Panc1 (cell line): ENCODE results near the gene TNFAIP3. TPM values are rescaled to one million over a fixed set of nuclear protein-coding genes. Genes with fewer than 3 reads are reported as not detected.

ENCODE experiments used
- ATAC-seq: fragments of 200-7000 bp; cut with Tn5 transposase; 2 replicates; pipeline ENCODE4 v1.9.1; 2020; ENCODE audit warnings: mild to moderate bottlenecking, moderate library complexity
- BruUV-seq: library from RNA; stranded (reverse); fragments of 400-500 nt; replicated peaks from 2 replicates; lab custom pipeline; 2021; lab: Mats Ljungman, UMichigan
- CTCF ChIA-PET: fragments of 300-600 bp; sonication (Branson Sonifier 250); formaldehyde crosslinking; loops from one replicate; lab custom pipeline; 2022; ENCODE audit warnings: antibody characterized with exemption; lab: Charles Lee
- POLR2A ChIA-PET: fragments of 300-600 bp; sonication (Branson Sonifier 250); formaldehyde crosslinking; loops from one replicate; lab custom pipeline; 2022; ENCODE audit warnings: antibody characterized with exemption; lab: Charles Lee
- DNase-seq: peaks from one replicate; pipeline ENCODE4 v3.0.0-alpha.2; 2010; ENCODE audit warnings: low read depth, low spot score
- H3K27ac ChIP-seq: 2 replicates; pipeline ENCODE4 v1.5.1; 2011; ENCODE audit warnings: mild to moderate bottlenecking, low read length, inconsistent platforms
- H3K27me3 ChIP-seq: fragments of 200-500 bp; sonication (Bioruptor generic); 2 replicates; pipeline ENCODE4 v1.6.0; 2014; ENCODE audit warnings: low read length, inconsistent platforms; ENCODE audit not compliant: control insufficient read depth, insufficient read depth
- H3K36me3 ChIP-seq: fragments of 200-500 bp; sonication (Bioruptor generic); 2 replicates; pipeline ENCODE4 v1.5.1; 2014; ENCODE audit warnings: inconsistent platforms, mild to moderate bottlenecking, low read length, moderate library complexity; ENCODE audit not compliant: control insufficient read depth, insufficient read depth
- H3K4me1 ChIP-seq: 2 replicates; pipeline ENCODE4 v1.5.1; 2011; ENCODE audit warnings: inconsistent platforms, mild to moderate bottlenecking, low read length, moderate library complexity; ENCODE audit not compliant: control insufficient read depth, insufficient read depth
- H3K4me3 ChIP-seq, 2 experiments: 2 replicates each; pipeline ENCODE4 v1.5.1; 2011 to 2012; ENCODE audit warnings: low read depth in 2 of 2, low read length in 2 of 2, mild to moderate bottlenecking in 2 of 2, inconsistent platforms in 1 of 2, moderate library complexity in 1 of 2
- H3K9me3 ChIP-seq: fragments of 200-500 bp; sonication (Bioruptor generic); 2 replicates; pipeline ENCODE4 v1.5.1; 2014; ENCODE audit warnings: low read depth, mild to moderate bottlenecking, inconsistent platforms, low read length, moderate library complexity; ENCODE audit not compliant: control insufficient read depth, insufficient read depth
- CTCF ChIP-seq: fragments of 450-650 bp; IDR thresholded peaks from 2 replicates; pipeline ENCODE4 v1.5.1; 2017; ENCODE audit warnings: mild to moderate bottlenecking
- POLR2AphosphoS5 ChIP-seq: IDR thresholded peaks from 2 replicates; pipeline ENCODE4 v1.6.1; 2012; ENCODE audit warnings: mild to moderate bottlenecking, low read depth, low read length, moderate library complexity
- SIN3A ChIP-seq: IDR thresholded peaks from 2 replicates; pipeline ENCODE4 v1.6.1; 2012; ENCODE audit warnings: low read depth, mild to moderate bottlenecking, low read length, moderate library complexity, borderline replicate concordance; ENCODE audit not compliant: insufficient read depth
- TCF7L2 ChIP-seq: IDR thresholded peaks from 2 replicates; pipeline ENCODE4 v1.6.1; 2011; ENCODE audit warnings: mild to moderate bottlenecking, low read depth, low read length, inconsistent platforms
- in situ Hi-C: cut with HindIII; loops from 2 replicates; pipeline ENCODE4 v1.10.0; 2016; ENCODE audit warnings: low sequenced_read_pairs, low pct_unique_long_range_greater_than_20kb
- intact Hi-C: fragments of 100-400 bp; cut with micrococcal nuclease; formaldehyde crosslinking; loops from one replicate; pipeline ENCODE4 v1.10.0; 2022; ENCODE audit not compliant: unreplicated experiment
- total RNA-seq: library from RNA; stranded (reverse); gene quantifications from one replicate; pipeline ENCODE4 v1.2.1, GENCODE V29; 2021; ENCODE audit not compliant: unreplicated experiment
- TF ChIP-seq, protein P1 (sequence below), 2 experiments: IDR thresholded peaks; 2 replicates each; pipeline ENCODE4 v1.6.1; 2011 to 2012; ENCODE audit warnings: low read depth in 2 of 2, control low read depth in 1 of 2, low read length in 1 of 2, mild to moderate bottlenecking in 1 of 2, moderate library complexity in 1 of 2; ENCODE audit not compliant: insufficient read depth in 1 of 2

TNFAIP3 gene
- total RNA-seq, 1 experiment from 2014 or later, result 15.0 TPM

GRCh38 chr6:137919837-137920730, 53.0 kb downstream of the TNFAIP3 start:
- H3K9me3 ChIP-seq, result no peaks in the 10 kb centered on the region
- no peak overlapping the region for H3K4me3 ChIP-seq
- intact Hi-C loops, result no loop called here
- BruUV-seq, result no TSS peak
- no peaks in the 10 kb centered on the region for H3K4me1 ChIP-seq
- ChIA-PET POLR2A (no interaction called here), CTCF (no interaction called here)
- TF ChIP-seq, protein P1, sequence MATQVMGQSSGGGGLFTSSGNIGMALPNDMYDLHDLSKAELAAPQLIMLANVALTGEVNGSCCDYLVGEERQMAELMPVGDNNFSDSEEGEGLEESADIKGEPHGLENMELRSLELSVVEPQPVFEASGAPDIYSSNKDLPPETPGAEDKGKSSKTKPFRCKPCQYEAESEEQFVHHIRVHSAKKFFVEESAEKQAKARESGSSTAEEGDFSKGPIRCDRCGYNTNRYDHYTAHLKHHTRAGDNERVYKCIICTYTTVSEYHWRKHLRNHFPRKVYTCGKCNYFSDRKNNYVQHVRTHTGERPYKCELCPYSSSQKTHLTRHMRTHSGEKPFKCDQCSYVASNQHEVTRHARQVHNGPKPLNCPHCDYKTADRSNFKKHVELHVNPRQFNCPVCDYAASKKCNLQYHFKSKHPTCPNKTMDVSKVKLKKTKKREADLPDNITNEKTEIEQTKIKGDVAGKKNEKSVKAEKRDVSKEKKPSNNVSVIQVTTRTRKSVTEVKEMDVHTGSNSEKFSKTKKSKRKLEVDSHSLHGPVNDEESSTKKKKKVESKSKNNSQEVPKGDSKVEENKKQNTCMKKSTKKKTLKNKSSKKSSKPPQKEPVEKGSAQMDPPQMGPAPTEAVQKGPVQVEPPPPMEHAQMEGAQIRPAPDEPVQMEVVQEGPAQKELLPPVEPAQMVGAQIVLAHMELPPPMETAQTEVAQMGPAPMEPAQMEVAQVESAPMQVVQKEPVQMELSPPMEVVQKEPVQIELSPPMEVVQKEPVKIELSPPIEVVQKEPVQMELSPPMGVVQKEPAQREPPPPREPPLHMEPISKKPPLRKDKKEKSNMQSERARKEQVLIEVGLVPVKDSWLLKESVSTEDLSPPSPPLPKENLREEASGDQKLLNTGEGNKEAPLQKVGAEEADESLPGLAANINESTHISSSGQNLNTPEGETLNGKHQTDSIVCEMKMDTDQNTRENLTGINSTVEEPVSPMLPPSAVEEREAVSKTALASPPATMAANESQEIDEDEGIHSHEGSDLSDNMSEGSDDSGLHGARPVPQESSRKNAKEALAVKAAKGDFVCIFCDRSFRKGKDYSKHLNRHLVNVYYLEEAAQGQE (IDR thresholded peaks at IDR 0.05; ENCODE audit: insufficient read depth in 1 of 2, low read depth in 2 of 2, low read length in 1 of 2), result no peak
- TF ChIP-seq POLR2AphosphoS5, result no peak
- TF ChIP-seq SIN3A, result no peak
- no peak for TF ChIP-seq CTCF
- no peak for TF ChIP-seq TCF7L2
- H3K27ac ChIP-seq, result no peak overlapping the region
- no peak for ATAC-seq
- H3K36me3 ChIP-seq, result no peaks in the 10 kb centered on the region; the same call in 1 of the 2 replicates
- in situ Hi-C loops, result no loop called here
- 0 out of 2 replicates have a peak, but pooled peaks cover 3% of the 10 kb centered on the region for H3K27me3 ChIP-seq
- DNase-seq, result no peak

DNA sequence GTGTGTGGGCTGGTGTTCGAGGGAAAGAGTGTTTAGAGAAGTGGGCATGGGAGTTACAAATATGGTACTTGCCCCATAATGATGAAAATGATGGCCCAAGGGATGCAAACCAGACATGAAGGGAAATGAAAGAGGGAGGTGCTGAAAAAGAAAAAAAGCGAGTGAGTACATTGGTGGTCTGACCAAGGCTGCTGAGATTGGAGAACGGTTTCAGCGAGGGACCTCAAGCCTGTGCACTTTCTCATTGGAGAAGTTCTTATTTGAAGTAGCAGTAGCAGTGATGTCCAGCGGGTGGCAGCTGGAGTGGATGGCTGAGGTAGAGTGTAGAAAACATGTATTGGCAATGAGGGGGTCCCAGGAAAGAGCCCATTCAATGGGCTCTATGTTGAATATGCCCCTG, 54.8 kb downstream of the TNFAIP3 start:
- Histone ChIP-seq H3K4me3 (no peak overlapping the region), H3K9me3 (no peaks in the 10 kb centered on the region), H3K27ac (no peak overlapping the region), H3K36me3 (no peaks in the 10 kb centered on the region; the same call in 1 of the 2 replicates), H3K27me3 (0 out of 2 replicates have a peak, but pooled peaks cover 3% of the 10 kb centered on the region), H3K4me1 (no peaks in the 10 kb centered on the region)
- DNase-seq (no peak), ATAC-seq (no peak)
- intact Hi-C loops (no loop called here), in situ Hi-C loops (no loop called here)
- no TSS peak for BruUV-seq
- ChIA-PET POLR2A (no interaction called here), CTCF (no interaction called here)
- TF ChIP-seq, protein P1 (IDR thresholded peaks at IDR 0.05; ENCODE audit: insufficient read depth in 1 of 2, low read depth in 2 of 2, low read length in 1 of 2), result no peak
- TF ChIP-seq SIN3A (no peak), TCF7L2 (no peak), POLR2AphosphoS5 (no peak), CTCF (peak; percentile 37)
